GM12892 (cell line): Measurements from ENCODE around the gene PROSER3.

Experiments used
- POLR2A ChIP-seq: IDR thresholded peaks from 2 replicates; pipeline ENCODE4 v1.6.1; 2011; ENCODE audit warnings: low read depth, low read length, control low read depth
- POLR2AphosphoS5 ChIP-seq: IDR thresholded peaks from 2 replicates; pipeline ENCODE4 v1.6.1; 2011; ENCODE audit warnings: low read depth, low read length, control low read depth

GRCh38 chr19:35816262-35816661 is 58.3 kb downstream of the PROSER3 start:
- no peak for TF ChIP-seq POLR2AphosphoS5
- TF ChIP-seq POLR2A = no peak
